ENCODE measurements around the gene PNPLA7. TPM values are rescaled to one million over a fixed set of nuclear protein-coding genes. Genes with fewer than 3 reads are reported as not detected.
A peak's percentile ranks its signal among the peaks of the same experiment; 100 is the strongest.

The PNPLA7 gene
- total and polyA plus RNA-seq, 2 of the 13 experiments (the other 11 are each of a cell fraction or from before 2014, with no cell fraction given): 0.42 to 1.5 TPM

DNA sequence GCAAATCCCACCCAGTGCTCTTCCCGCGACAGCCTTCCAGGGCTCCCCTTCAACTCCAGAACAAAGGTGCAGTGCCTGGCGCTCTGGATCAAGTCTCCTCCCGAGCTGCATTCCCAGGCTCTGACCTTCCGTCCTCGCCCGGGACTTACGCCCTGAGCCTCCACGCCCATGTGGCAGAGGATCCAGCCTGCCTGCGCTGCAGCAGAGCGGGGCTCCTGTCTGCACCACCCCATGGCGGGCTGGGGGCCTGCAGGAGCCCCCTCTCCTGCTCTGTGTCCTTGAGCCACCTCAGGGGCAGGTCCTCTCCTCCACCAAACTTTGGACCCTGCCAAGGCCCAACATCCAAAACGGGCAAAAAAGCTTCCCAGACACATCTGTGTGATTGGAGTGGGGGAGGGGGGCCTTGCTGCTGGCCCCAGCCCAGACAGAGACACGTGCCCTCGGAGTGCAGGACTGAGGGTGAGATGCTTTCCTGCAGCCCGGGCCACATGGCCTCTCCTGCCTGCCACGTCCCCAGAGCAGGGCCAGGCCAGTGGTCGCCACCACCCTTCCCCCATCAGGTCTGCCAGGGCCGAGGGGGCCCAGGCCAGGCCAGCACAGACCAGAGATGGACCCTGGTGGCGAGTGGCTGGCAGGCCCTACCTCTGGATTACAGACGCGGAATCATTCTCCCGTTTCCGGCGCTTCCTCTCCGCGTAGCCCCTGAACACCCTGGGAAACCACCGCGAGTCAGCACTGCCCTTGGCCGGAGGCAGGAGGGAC lies 95.4 kb downstream of the PNPLA7 start (continued):
- TF ChIP-seq, protein P1, sequence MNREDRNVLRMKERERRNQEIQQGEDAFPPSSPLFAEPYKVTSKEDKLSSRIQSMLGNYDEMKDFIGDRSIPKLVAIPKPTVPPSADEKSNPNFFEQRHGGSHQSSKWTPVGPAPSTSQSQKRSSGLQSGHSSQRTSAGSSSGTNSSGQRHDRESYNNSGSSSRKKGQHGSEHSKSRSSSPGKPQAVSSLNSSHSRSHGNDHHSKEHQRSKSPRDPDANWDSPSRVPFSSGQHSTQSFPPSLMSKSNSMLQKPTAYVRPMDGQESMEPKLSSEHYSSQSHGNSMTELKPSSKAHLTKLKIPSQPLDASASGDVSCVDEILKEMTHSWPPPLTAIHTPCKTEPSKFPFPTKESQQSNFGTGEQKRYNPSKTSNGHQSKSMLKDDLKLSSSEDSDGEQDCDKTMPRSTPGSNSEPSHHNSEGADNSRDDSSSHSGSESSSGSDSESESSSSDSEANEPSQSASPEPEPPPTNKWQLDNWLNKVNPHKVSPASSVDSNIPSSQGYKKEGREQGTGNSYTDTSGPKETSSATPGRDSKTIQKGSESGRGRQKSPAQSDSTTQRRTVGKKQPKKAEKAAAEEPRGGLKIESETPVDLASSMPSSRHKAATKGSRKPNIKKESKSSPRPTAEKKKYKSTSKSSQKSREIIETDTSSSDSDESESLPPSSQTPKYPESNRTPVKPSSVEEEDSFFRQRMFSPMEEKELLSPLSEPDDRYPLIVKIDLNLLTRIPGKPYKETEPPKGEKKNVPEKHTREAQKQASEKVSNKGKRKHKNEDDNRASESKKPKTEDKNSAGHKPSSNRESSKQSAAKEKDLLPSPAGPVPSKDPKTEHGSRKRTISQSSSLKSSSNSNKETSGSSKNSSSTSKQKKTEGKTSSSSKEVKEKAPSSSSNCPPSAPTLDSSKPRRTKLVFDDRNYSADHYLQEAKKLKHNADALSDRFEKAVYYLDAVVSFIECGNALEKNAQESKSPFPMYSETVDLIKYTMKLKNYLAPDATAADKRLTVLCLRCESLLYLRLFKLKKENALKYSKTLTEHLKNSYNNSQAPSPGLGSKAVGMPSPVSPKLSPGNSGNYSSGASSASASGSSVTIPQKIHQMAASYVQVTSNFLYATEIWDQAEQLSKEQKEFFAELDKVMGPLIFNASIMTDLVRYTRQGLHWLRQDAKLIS (CRISPR knock-in tag; IDR thresholded peaks at IDR 0.05): 0 out of 2 replicates have a peak, but pooled peaks have one; percentile 61
- TF ChIP-seq, protein P2, sequence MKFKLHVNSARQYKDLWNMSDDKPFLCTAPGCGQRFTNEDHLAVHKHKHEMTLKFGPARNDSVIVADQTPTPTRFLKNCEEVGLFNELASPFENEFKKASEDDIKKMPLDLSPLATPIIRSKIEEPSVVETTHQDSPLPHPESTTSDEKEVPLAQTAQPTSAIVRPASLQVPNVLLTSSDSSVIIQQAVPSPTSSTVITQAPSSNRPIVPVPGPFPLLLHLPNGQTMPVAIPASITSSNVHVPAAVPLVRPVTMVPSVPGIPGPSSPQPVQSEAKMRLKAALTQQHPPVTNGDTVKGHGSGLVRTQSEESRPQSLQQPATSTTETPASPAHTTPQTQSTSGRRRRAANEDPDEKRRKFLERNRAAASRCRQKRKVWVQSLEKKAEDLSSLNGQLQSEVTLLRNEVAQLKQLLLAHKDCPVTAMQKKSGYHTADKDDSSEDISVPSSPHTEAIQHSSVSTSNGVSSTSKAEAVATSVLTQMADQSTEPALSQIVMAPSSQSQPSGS (CRISPR knock-in tag; IDR thresholded peaks at IDR 0.05): peak; percentile 79
- peak; percentile 41; the same call in 1 of the 2 replicates for TF ChIP-seq GATAD1 (CRISPR knock-in tag; IDR thresholded peaks at IDR 0.05)
- TF ChIP-seq ZNF749 (CRISPR knock-in tag; IDR thresholded peaks at IDR 0.05; ENCODE audit: borderline replicate concordance): peak; percentile 82
- TF ChIP-seq ZNF7 (CRISPR knock-in tag; IDR thresholded peaks at IDR 0.05): no peak
- TF ChIP-seq ETV5 (CRISPR knock-in tag; IDR thresholded peaks at IDR 0.05; ENCODE audit: borderline replicate concordance): peak; percentile 50
- no peak for TF ChIP-seq ZNF17 (CRISPR knock-in tag; IDR thresholded peaks at IDR 0.05)
- TF ChIP-seq ZBTB37 (CRISPR knock-in tag; IDR thresholded peaks at IDR 0.05): 0 out of 2 replicates have a peak, but pooled peaks have one; percentile 15
- 0 out of 2 replicates have a peak, but pooled peaks have one; percentile 45 for TF ChIP-seq RELA (CRISPR knock-in tag; IDR thresholded peaks at IDR 0.05)
- peak; percentile 90; the same call in 1 of the 2 replicates for TF ChIP-seq ZBTB7A (CRISPR knock-in tag; IDR thresholded peaks at IDR 0.05)
- TF ChIP-seq, protein P3, sequence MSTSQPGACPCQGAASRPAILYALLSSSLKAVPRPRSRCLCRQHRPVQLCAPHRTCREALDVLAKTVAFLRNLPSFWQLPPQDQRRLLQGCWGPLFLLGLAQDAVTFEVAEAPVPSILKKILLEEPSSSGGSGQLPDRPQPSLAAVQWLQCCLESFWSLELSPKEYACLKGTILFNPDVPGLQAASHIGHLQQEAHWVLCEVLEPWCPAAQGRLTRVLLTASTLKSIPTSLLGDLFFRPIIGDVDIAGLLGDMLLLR (CRISPR knock-in tag; IDR thresholded peaks at IDR 0.05): peak; percentile 77; the same call in 1 of the 2 replicates
- peak; percentile 78 for TF ChIP-seq IRF2 (CRISPR knock-in tag; IDR thresholded peaks at IDR 0.05)
- peak; percentile 95 for TF ChIP-seq NRL (CRISPR knock-in tag; IDR thresholded peaks at IDR 0.05; ENCODE audit: borderline replicate concordance)
- peak; percentile 63 for TF ChIP-seq KAT8 (CRISPR knock-in tag; IDR thresholded peaks at IDR 0.05)
- TF ChIP-seq, protein P4, sequence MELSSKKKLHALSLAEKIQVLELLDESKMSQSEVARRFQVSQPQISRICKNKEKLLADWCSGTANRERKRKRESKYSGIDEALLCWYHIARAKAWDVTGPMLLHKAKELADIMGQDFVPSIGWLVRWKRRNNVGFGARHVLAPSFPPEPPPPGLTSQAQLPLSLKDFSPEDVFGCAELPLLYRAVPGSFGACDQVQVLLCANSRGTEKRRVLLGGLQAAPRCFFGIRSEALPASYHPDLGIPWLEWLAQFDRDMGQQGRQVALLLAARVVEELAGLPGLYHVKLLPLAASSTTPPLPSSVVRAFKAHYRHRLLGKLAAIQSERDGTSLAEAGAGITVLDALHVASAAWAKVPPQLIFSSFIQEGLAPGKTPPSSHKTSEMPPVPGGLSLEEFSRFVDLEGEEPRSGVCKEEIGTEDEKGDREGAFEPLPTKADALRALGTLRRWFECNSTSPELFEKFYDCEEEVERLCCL (CRISPR knock-in tag; IDR thresholded peaks at IDR 0.05; ENCODE audit: borderline replicate concordance): 0 out of 2 replicates have a peak, but pooled peaks have one; percentile 81

All from HepG2 (cell line).